OCI-LY1 (cell line): ENCODE data around the gene PLA2G15.
A peak's percentile ranks its signal among the peaks of the same experiment; 100 is the strongest.

Source experiments
- H2AFZ ChIP-seq: fragments of 200-600 bp; sonication (generic), shearing (Covaris generic); 2 replicates; pipeline ENCODE4 v1.6.0; 2014; ENCODE audit warnings: antibody characterized with exemption, mild to moderate bottlenecking, low read length
- H3F3A ChIP-seq: fragments of 200-600 bp; sonication (generic), shearing (Covaris generic); 2 replicates; pipeline ENCODE4 v1.6.0; 2014; ENCODE audit warnings: mild to moderate bottlenecking, antibody characterized with exemption, low read length, moderate library complexity; ENCODE audit not compliant: insufficient read depth
- H3K27ac ChIP-seq: fragments of 200-600 bp; sonication (generic); 2 replicates; pipeline ENCODE4 v1.5.1; 2014; ENCODE audit warnings: low read length, mixed run types, mild to moderate bottlenecking, low read depth; ENCODE audit not compliant: poor library complexity, severe bottlenecking
- H3K27me3 ChIP-seq: fragments of 200-600 bp; sonication (generic); 2 replicates; pipeline ENCODE4 v1.6.0; 2014; ENCODE audit warnings: antibody characterized with exemption, mild to moderate bottlenecking, low read length, moderate library complexity; ENCODE audit not compliant: insufficient read depth
- H3K36me3 ChIP-seq: fragments of 200-600 bp; sonication (generic); 2 replicates; pipeline ENCODE4 v1.6.1; 2014; ENCODE audit warnings: mild to moderate bottlenecking, antibody characterized with exemption, low read length, moderate library complexity, mixed read lengths; ENCODE audit not compliant: insufficient read depth
- H3K4me1 ChIP-seq: fragments of 200-600 bp; sonication (generic); 2 replicates; pipeline ENCODE4 v1.5.1; 2014; ENCODE audit warnings: mild to moderate bottlenecking, low read length, moderate library complexity; ENCODE audit not compliant: insufficient read depth, severe bottlenecking
- H3K4me2 ChIP-seq: fragments of 200-600 bp; sonication (generic), shearing (Covaris generic); 2 replicates; pipeline ENCODE4 v1.6.1; 2014; ENCODE audit warnings: low read length
- H3K4me3 ChIP-seq: fragments of 200-600 bp; sonication (generic); 2 replicates; pipeline ENCODE4 v1.5.1; 2014; ENCODE audit warnings: low read length, low read depth, mild to moderate bottlenecking, mixed read lengths; ENCODE audit not compliant: poor library complexity, severe bottlenecking
- H3K79me2 ChIP-seq: fragments of 200-600 bp; shearing (Covaris generic); 2 replicates; pipeline ENCODE4 v1.6.1; 2016; ENCODE audit warnings: mixed run types, low read length, mixed read lengths; ENCODE audit not compliant: insufficient read depth
- H3K9ac ChIP-seq: fragments of 200-600 bp; sonication (generic), shearing (Covaris generic); 2 replicates; pipeline ENCODE4 v1.6.1; 2014; ENCODE audit warnings: mild to moderate bottlenecking, low read length, mixed read lengths
- H3K9me2 ChIP-seq: fragments of 200-600 bp; sonication (generic), shearing (Covaris generic); 2 replicates; pipeline ENCODE4 v1.6.1; 2014; ENCODE audit warnings: low read depth, mild to moderate bottlenecking, low read length, mixed read lengths
- H3K9me3 ChIP-seq: fragments of 200-600 bp; shearing (Covaris generic); 2 replicates; pipeline ENCODE4 v1.6.1; 2014; ENCODE audit warnings: low read length, mixed read lengths
- H4K20me1 ChIP-seq: fragments of 200-600 bp; sonication (generic), shearing (Covaris generic); 2 replicates; pipeline ENCODE4 v1.6.0; 2016; ENCODE audit warnings: mild to moderate bottlenecking, low read length; ENCODE audit not compliant: insufficient read depth
- EZH2 ChIP-seq: fragments of 200-600 bp; sonication (generic), shearing (Covaris generic); IDR thresholded peaks from 2 replicates; pipeline ENCODE4 v1.8.0; 2017; ENCODE audit warnings: borderline replicate concordance, mixed run types, mild to moderate bottlenecking, antibody characterized with exemption, low read length, moderate library complexity, mixed read lengths
- TF ChIP-seq, protein P1 (sequence below): fragments of 200-600 bp; sonication (generic), shearing (Covaris generic); IDR thresholded peaks from 2 replicates; pipeline ENCODE4 v1.5.1; 2017; ENCODE audit warnings: mild to moderate bottlenecking, antibody characterized with exemption, low read length, moderate library complexity, mixed read lengths

PLA2G15 gene

DNA sequence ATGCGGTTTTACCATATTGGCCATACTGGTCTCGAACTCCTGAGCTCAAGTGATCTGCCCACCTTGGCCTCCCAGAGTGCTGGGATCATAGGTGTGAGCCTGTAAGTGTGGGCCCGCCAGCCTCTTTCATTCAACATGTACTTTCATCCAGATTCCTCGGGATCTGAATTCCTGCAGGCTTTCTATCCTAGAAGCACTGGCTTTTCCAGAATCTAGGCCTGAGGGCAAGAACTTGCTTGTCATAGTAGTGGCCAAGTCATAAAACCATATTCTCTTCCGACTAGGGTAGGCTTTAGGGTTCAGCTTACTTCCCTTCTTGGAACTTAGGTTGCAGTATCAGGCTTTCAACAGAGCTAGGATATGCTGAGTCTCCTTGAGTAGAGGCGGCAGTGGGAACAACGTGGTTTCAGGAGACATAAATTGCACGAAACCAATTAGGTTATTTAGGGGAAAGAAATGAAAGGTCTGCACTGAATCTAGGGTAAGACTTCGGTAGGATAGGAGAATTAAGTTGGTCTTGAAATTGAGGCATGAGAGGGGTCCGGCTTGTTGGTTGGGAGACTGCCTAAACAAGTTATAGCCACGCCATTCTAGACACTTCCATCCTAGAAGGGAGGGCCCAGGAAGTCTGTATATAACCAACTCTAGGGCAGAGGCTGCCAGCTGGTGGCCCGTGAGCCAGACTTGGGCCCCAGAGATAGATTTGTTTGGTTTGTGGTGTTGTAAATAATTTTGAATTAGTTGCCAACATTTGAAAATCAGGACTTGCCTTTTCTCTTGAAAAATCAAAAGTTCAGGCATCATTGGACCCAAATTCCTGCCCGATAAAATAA, 34.8 kb downstream of the PLA2G15 start:
- Histone ChIP-seq H3K9me2 (no peaks in the 10 kb centered on the region), H3K9ac (peak overlapping the region; percentile 59), H3K79me2 (no peaks in the 10 kb centered on the region), H3K4me2 (peak overlapping the region; percentile 57), H4K20me1 (no peaks in the 10 kb centered on the region), H3K27ac (peak overlapping the region; percentile 98), H3F3A (peaks cover 22% of the 10 kb centered on the region; the same call in 1 of the 2 replicates), H3K4me1 (peaks cover 78% of the 10 kb centered on the region), H3K4me3 (peak overlapping the region; percentile 25), H3K9me3 (no peaks in the 10 kb centered on the region), H3K36me3 (peaks cover 40% of the 10 kb centered on the region), H2AFZ (no peak overlapping the region), H3K27me3 (no peaks in the 10 kb centered on the region)
- TF ChIP-seq, protein P1, sequence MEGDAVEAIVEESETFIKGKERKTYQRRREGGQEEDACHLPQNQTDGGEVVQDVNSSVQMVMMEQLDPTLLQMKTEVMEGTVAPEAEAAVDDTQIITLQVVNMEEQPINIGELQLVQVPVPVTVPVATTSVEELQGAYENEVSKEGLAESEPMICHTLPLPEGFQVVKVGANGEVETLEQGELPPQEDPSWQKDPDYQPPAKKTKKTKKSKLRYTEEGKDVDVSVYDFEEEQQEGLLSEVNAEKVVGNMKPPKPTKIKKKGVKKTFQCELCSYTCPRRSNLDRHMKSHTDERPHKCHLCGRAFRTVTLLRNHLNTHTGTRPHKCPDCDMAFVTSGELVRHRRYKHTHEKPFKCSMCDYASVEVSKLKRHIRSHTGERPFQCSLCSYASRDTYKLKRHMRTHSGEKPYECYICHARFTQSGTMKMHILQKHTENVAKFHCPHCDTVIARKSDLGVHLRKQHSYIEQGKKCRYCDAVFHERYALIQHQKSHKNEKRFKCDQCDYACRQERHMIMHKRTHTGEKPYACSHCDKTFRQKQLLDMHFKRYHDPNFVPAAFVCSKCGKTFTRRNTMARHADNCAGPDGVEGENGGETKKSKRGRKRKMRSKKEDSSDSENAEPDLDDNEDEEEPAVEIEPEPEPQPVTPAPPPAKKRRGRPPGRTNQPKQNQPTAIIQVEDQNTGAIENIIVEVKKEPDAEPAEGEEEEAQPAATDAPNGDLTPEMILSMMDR, result no peak
- TF ChIP-seq EZH2, result no peak

DNA sequence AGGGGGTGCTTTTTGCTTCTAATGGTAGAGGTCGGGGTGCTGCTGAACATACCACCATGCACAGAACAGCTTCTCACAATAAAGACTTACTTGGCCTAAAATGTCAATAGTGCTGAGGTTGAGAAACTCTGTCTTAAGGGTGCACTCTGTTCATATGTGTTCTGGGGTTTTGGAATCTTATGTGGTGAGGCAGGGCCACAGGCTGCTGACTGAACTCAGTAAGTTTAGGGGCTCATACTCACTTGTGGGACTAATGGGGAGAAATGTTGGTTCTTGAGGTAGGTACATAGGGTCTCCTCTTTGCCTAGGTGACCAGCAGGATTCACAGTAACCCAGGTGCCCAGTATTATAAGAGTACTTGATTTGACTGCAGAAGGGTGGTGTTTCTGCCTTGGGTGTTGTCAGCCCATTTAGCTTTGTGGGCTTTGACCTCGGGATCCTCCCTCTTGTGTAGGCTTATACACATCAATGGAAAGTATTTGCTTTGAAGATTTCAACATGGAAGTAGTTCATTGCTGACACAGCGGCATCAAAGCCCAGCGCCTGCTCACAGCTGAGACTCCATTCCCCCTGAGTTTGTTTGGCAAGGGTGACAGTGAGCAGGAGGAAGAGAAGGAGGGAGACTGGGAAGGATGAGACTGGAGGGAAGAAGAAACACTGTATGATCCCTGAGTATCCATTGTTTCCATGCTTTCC, 36.3 kb downstream of the PLA2G15 start:
- no peak overlapping the region for H2AFZ ChIP-seq
- peak overlapping the region; percentile 40; the same call in 1 of the 2 replicates for H3K9ac ChIP-seq
- no peaks in the 10 kb centered on the region for H3K9me3 ChIP-seq
- H3K4me3 ChIP-seq, result no peak overlapping the region
- H4K20me1 ChIP-seq, result no peaks in the 10 kb centered on the region
- H3K9me2 ChIP-seq, result no peaks in the 10 kb centered on the region
- H3K79me2 ChIP-seq, result peaks cover 1% of the 10 kb centered on the region; the same call in 1 of the 2 replicates
- H3K27me3 ChIP-seq, result no peaks in the 10 kb centered on the region
- no peak for TF ChIP-seq EZH2
- TF ChIP-seq, protein P1, result no peak
- peak overlapping the region; percentile 57; the same call in 1 of the 2 replicates for H3K4me2 ChIP-seq
- peaks cover 78% of the 10 kb centered on the region for H3K4me1 ChIP-seq
- H3K27ac ChIP-seq, result peak overlapping the region; percentile 98
- peaks cover 39% of the 10 kb centered on the region for H3K36me3 ChIP-seq
- peaks cover 16% of the 10 kb centered on the region; the same call in 1 of the 2 replicates for H3F3A ChIP-seq

DNA sequence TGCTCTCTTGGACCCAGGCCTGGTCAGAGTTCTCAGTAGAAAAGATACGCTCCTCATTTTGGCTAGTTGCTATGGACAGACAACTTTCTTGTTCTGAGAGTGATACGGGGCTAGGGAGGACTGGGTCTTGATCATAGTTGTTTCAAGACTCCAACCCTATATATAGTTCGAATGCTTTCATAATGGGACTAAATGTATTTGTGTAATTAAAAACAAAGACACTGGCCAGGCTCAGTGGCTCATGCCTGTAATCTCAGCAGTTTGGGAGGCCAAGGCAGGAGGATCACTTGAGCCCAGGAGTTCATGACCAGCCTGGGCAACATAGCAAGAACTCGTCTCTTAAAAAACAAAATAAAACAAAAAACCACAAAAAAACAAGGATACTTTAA, 36.9 kb downstream of the PLA2G15 start:
- Histone ChIP-seq H3K27me3 (no peaks in the 10 kb centered on the region), H3K79me2 (peaks cover 5% of the 10 kb centered on the region; the same call in 1 of the 2 replicates), H3K9ac (no peak overlapping the region), H3K4me1 (peaks cover 79% of the 10 kb centered on the region), H3K36me3 (peaks cover 41% of the 10 kb centered on the region), H3K4me3 (no peak overlapping the region), H3K9me2 (no peaks in the 10 kb centered on the region), H2AFZ (no peak overlapping the region), H3K27ac (peak overlapping the region; percentile 98), H4K20me1 (no peaks in the 10 kb centered on the region), H3K9me3 (no peaks in the 10 kb centered on the region), H3K4me2 (peak overlapping the region; percentile 61; the same call in 1 of the 2 replicates), H3F3A (peaks cover 16% of the 10 kb centered on the region; the same call in 1 of the 2 replicates)
- TF ChIP-seq, protein P1, result no peak
- TF ChIP-seq EZH2, result no peak
